NT2/D1 (cell line): Measurements from ENCODE around the gene ZNF606.

Experiments used
- SUZ12 ChIP-seq: IDR thresholded peaks from 2 replicates; pipeline ENCODE4 v1.6.1; 2011; ENCODE audit not compliant: insufficient read length, insufficient read depth; ENCODE audit errors: extremely low read depth
- YY1 ChIP-seq: IDR thresholded peaks from 2 replicates; pipeline ENCODE4 v1.6.1; 2011; ENCODE audit not compliant: insufficient read length, insufficient read depth
- ZNF274 ChIP-seq: IDR thresholded peaks from 2 replicates; pipeline ENCODE4 v1.6.1; 2011; ENCODE audit warnings: mild to moderate bottlenecking, low read depth, low read length

DNA sequence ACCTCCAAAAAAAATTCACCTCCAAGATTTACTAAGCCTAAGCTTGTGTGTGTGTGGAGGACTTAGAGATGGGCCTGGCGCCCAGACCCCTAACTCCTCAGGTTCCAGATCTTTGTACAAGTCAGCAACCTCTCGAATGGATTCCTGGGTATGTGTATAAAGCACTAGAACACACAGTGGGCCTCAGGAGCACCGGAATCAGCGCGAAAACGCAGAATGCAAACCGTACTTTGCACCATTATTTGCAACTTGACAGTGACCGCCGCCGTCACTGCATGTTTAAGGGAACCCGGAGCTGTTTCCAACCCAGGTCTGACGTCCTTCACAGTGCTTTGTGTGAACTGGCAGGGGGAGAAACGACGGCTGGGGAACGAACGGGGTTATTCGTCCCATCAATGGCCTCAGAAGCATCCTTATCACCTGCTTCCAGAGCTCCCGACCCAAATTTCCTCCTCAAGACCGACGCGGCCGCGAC, 688 bp downstream of the ZNF606 start:
- TF ChIP-seq YY1 (no peak), ZNF274 (no peak), SUZ12 (no peak)
